ENCODE measurements around the gene FNDC10. TPM values are rescaled to one million over a fixed set of nuclear protein-coding genes. Genes with fewer than 3 reads are reported as not detected.

The FNDC10 gene
- total RNA-seq, 8 experiments from 2014 or later = 4.6 to 10.3 (median 6.9) TPM

- ATAC-seq (replicated peaks in 6 of 8) = peak in 4 of 8 experiments; percentile 3 to 28 (median 20)
- H3K4me3 ChIP-seq = peak within 1 kb of the TSS in 4 of 5 donors; percentile 0 to 34 (median 14)
Measured at GRCh38 chr1:1631782-1632420, 32.0 kb upstream of the FNDC10 start, which contains the start of gene MMP23B. MMP23B (plus strand) TSS chr1:1632173; CDS start chr1:1632219, 46 bp downstream.

GRCh38 chr1:1630965-1631781, 31.2 kb upstream of the FNDC10 start:
- in situ Hi-C loops (cut with MboI; ENCODE audit: low pct_unique_long_range_greater_than_20kb in 2 of 9, low sequenced_read_pairs in 9 of 9, unreplicated experiment in 9 of 9) = no loop called here
- H3K4me1 ChIP-seq (replicated peaks in 1 of 2) = peaks cover 3 to 14% of the 10 kb centered on the region in 2 donors
- peak overlapping the region; percentile 75 to 87 for H3K27ac ChIP-seq
- H3K4me3 ChIP-seq = peak overlapping the region in 3 of 5 donors; percentile 10 to 34 (median 18)
- ATAC-seq (replicated peaks in 6 of 8) = peak; percentile 23 to 54 (median 36)
- WGBS, 10 experiments = 30% methylated on average over 7 of the region's 79 CpGs; no CpG with 5 or more reads in 9 of the 10 experiments

More at GRCh38 chr1:1631782-1632420, 32.0 kb upstream of the FNDC10 start, which contains the start of gene MMP23B:
- Histone ChIP-seq H3K27ac (peak within 1 kb of the TSS; percentile 75 to 87), H3K4me1 (replicated peaks in 1 of 2) (peaks cover 3 to 14% of the 10 kb centered on the region in 2 donors)
- in situ Hi-C loops (cut with MboI; ENCODE audit: low pct_unique_long_range_greater_than_20kb in 2 of 9, low sequenced_read_pairs in 9 of 9, unreplicated experiment in 9 of 9) = no loop called here
- WGBS, 10 experiments = no CpG with 5 or more reads among the region's 48 CpGs

DNA sequence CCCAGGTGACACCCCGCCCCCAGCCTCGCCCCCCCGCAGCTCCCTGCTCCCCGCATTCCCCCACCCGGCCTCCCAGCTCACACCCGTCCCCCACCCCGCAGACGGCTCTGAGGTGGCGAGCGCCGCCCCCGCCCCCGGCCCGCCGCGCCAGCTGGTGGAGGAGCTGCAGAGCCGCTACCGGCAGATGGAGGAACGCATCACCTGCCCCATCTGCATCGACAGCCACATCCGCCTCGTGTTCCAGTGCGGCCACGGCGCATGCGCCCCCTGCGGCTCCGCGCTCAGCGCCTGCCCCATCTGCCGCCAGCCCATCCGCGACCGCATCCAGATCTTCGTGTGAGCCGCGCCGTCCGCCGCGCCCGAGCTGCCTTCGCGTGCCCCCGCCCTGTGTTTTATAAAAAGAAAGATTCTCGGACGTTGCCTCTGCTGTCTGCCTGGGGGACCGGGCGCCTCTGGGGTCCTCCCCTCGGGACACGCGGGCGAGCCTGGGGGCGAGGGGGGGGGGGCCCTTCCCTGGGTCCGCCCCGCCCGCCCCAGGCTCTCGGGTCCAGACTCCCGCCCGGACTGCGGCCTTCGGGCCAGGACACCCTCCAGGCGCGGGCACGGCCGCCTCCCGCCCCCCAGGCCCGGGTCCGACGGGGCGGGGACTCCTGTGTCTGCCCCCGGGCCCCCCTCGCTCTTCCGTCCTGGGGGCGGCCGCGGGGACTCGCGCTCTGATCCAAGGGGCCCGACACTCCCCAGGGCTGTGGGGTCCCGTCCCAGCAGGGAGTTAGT, 30.4 kb upstream of the FNDC10 start:
- 12 to 17% (median 13%) methylated on average over 3 of the region's 81 CpGs; no CpG with 5 or more reads in 7 of the 10 experiments for WGBS, 10 experiments
- Histone ChIP-seq H3K27ac (peak overlapping the region; percentile 75 to 87), H3K4me1 (replicated peaks in 1 of 2) (peaks cover 3 to 14% of the 10 kb centered on the region in 2 donors), H3K4me3 (peak overlapping the region in 3 of 5 donors; percentile 10 to 34 (median 18))
- peak; percentile 3 to 77 (median 65) for ATAC-seq (replicated peaks in 6 of 8)
- in situ Hi-C loops (cut with MboI; ENCODE audit: low pct_unique_long_range_greater_than_20kb in 2 of 9, low sequenced_read_pairs in 9 of 9, unreplicated experiment in 9 of 9) = no loop called here

GRCh38 chr1:1629430-1630190, 29.7 kb upstream of the FNDC10 start:
- ATAC-seq (replicated peaks in 6 of 8) = peak in 4 of 8 experiments; percentile 15 to 45 (median 44)
- peak overlapping the region in 1 of 5 donors; percentile 34 for H3K4me3 ChIP-seq
- WGBS, 10 experiments = 40% methylated on average over 1 of the region's 48 CpGs; no CpG with 5 or more reads in 9 of the 10 experiments
- H3K27ac ChIP-seq = peak overlapping the region in 1 of 2 donors; percentile 43
- in situ Hi-C loops (cut with MboI; ENCODE audit: low pct_unique_long_range_greater_than_20kb in 2 of 9, low sequenced_read_pairs in 9 of 9, unreplicated experiment in 9 of 9) = no loop called here
- peaks cover 3 to 14% of the 10 kb centered on the region in 2 donors for H3K4me1 ChIP-seq (replicated peaks in 1 of 2)

DNA sequence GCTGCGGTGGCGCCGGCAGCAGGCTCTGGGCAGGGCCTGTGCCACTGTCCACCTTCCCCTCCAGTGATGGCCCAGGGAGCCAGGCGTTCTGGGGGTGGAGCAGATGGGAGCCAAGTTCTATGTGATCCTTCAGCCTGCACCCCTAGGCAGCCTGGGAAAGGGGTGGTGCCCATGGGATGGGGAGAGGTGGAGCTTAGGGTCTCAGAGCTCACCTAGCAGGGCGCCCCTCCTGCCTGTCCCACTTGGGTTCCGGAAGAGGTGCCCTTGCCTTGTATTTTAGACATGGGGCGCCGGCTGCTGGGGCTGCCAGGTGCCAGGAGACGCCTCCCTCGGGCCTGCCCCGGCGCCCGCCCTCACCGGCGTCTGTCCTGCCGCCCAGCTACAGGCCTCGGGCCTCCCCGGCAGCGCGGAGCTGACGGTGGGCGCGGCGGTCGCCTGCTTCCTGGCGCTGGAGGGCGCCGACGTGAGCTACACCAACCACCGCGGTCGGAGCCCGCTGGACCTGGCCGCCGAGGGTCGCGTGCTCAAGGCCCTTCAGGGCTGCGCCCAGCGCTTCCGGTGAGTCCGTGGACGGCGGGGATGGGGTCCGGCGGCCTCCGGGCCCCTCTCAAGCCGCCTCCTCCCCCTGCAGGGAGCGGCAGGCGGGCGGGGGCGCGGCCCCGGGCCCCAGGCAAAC, 29.0 kb upstream of the FNDC10 start:
- Histone ChIP-seq H3K27ac (no peak overlapping the region), H3K4me1 (replicated peaks in 1 of 2) (peaks cover 3 to 14% of the 10 kb centered on the region in 2 donors), H3K4me3 (no peak overlapping the region)
- WGBS, 10 experiments = 46 to 100% (median 89%) methylated on average over 1 to 19 of the region's 53 CpGs; no CpG with 5 or more reads in 7 of the 10 experiments
- no peak for ATAC-seq (replicated peaks in 6 of 8)
- in situ Hi-C loops (cut with MboI; ENCODE audit: low pct_unique_long_range_greater_than_20kb in 2 of 9, low sequenced_read_pairs in 9 of 9, unreplicated experiment in 9 of 9) = no loop called here

GRCh38 chr1:1627829-1628753, 28.2 kb upstream of the FNDC10 start:
- no peak overlapping the region for H3K4me3 ChIP-seq
- in situ Hi-C loops (cut with MboI; ENCODE audit: low pct_unique_long_range_greater_than_20kb in 2 of 9, low sequenced_read_pairs in 9 of 9, unreplicated experiment in 9 of 9) = no loop called here

DNA sequence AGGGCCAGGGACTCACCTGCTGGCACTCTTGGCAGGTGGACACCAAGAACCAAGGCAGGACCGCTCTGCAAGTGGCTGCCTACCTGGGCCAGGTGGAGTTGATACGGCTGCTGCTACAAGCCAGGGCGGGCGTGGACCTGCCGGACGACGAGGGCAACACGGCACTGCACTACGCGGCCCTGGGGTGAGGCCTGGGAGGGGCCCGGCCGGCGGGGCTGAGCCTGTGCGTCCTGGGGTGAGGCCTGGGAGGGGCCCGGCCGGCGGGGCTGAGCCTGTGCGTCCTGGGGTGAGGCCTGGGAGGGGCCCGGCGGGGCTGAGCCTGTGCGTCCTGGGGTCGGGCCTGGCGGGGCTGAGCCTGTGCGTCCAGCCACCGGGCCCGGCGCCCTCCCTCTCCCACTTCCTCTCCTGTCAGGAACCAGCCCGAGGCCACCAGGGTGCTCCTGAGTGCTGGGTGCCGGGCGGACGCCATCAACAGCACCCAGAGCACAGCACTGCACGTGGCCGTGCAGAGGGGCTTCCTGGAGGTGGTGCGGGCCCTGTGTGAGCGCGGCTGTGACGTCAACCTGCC, 27.4 kb upstream of the FNDC10 start:
- ATAC-seq (replicated peaks in 6 of 8) = peak in 1 of 8 experiments; percentile 14
- in situ Hi-C loops (cut with MboI; ENCODE audit: low pct_unique_long_range_greater_than_20kb in 2 of 9, low sequenced_read_pairs in 9 of 9, unreplicated experiment in 9 of 9) = no loop called here
- peaks cover 3 to 14% of the 10 kb centered on the region in 2 donors for H3K4me1 ChIP-seq (replicated peaks in 1 of 2)
- 75 to 88% (median 83%) methylated on average over 2 to 8 of the region's 37 CpGs; no CpG with 5 or more reads in 6 of the 10 experiments for whole genome bisulfite sequencing, 10 experiments
- no peak overlapping the region for H3K4me3 ChIP-seq
- H3K27ac ChIP-seq = no peak overlapping the region

More at GRCh38 chr1:1627829-1628753, 28.2 kb upstream of the FNDC10 start:
- ATAC-seq (replicated peaks in 6 of 8) = no peak
- no peak overlapping the region for H3K27ac ChIP-seq
- 68 to 100% (median 87%) methylated on average over 5 to 38 of the region's 53 CpGs; no CpG with 5 or more reads in 5 of the 10 experiments for whole genome bisulfite sequencing, 10 experiments
- H3K4me1 ChIP-seq (replicated peaks in 1 of 2) = peaks cover 3 to 14% of the 10 kb centered on the region in 2 donors

GRCh38 chr1:1626207-1627141, 26.5 kb upstream of the FNDC10 start:
- Histone ChIP-seq H3K27ac (no peak overlapping the region), H3K4me3 (no peak overlapping the region), H3K4me1 (replicated peaks in 1 of 2) (peaks cover 0 to 6% of the 10 kb centered on the region in 2 donors)
- 93 to 100% (median 100%) methylated on average over 1 to 7 of the region's 48 CpGs; no CpG with 5 or more reads in 7 of the 10 experiments for WGBS, 10 experiments
- in situ Hi-C loops (cut with MboI; ENCODE audit: low pct_unique_long_range_greater_than_20kb in 2 of 9, low sequenced_read_pairs in 9 of 9, unreplicated experiment in 9 of 9) = no loop called here
- ATAC-seq (replicated peaks in 6 of 8) = no peak

- in situ Hi-C loops (cut with MboI; ENCODE audit: low pct_unique_long_range_greater_than_20kb in 2 of 9, low sequenced_read_pairs in 9 of 9, unreplicated experiment in 9 of 9) = no loop called here
Measured at GRCh38 chr1:1625824-1626206, 25.9 kb upstream of the FNDC10 start.

GRCh38 chr1:1625404-1625775, 25.5 kb upstream of the FNDC10 start:
- ATAC-seq (replicated peaks in 6 of 8) = no peak
- Histone ChIP-seq H3K4me1 (replicated peaks in 1 of 2) (peaks cover 0 to 3% of the 10 kb centered on the region in 2 donors), H3K27ac (no peak overlapping the region), H3K4me3 (no peak overlapping the region)
- in situ Hi-C loops (cut with MboI; ENCODE audit: low pct_unique_long_range_greater_than_20kb in 2 of 9, low sequenced_read_pairs in 9 of 9, unreplicated experiment in 9 of 9) = no loop called here
- 91% methylated on average over 10 of the region's 28 CpGs; no CpG with 5 or more reads in 9 of the 10 experiments for WGBS, 10 experiments

More at GRCh38 chr1:1625824-1626206, 25.9 kb upstream of the FNDC10 start:
- WGBS, 10 experiments = 100% methylated on average over 1 of the region's 8 CpGs; no CpG with 5 or more reads in 9 of the 10 experiments
- Histone ChIP-seq H3K27ac (no peak overlapping the region), H3K4me1 (replicated peaks in 1 of 2) (peaks cover 0 to 3% of the 10 kb centered on the region in 2 donors), H3K4me3 (no peak overlapping the region)
- no peak for ATAC-seq (replicated peaks in 6 of 8)

All from motor neuron (in vitro differentiated cells).